Measurements from ENCODE around the gene NEXMIF. TPM values are rescaled to one million over a fixed set of nuclear protein-coding genes. Genes with fewer than 3 reads are reported as not detected.
A peak's percentile ranks its signal among the peaks of the same experiment; 100 is the strongest.

The NEXMIF gene
- total RNA-seq, 6 donors from 2014 or later, result under 0.01 to 2.1 (median 0.65) TPM

DNA sequence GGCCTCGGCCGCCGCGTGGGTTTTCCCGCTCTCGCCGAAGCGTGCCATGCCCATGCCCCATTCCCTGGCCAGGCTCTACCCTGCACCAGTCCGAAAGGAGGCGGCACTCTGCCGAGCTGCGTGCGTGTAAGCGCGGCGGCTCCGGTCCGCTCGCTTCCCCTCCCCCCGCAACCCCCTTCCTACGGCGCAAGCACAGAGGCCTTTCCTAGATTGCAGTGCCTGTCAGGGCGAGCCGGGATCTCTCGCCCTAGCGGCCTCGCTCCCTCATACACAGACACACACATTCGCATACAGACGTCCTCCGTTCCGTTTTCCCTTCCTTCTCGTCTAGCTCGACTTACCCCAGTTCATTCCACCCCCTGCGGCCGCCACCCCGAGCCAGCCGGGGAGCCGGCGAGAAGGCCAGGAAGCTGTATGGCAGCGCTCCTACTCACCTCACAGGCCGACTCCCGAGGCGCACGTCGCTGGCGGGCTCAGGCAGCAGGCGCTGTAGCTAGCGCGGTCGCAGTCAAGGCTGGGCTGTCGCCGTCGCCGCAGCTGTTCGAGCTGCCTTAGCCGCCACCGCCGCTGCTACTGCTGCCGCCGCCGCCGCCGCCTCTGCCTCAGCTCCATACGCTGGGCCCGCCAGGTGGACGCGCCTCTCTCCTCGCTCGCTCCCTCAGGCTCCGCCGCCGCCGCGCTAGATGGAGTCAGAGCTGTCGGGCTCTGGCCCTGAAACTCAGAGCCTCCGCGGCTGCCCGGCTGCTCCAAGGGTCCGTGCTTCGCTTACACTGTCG is 615 bp downstream of the NEXMIF start:
- Histone ChIP-seq H3K27ac (peak overlapping the region in 3 of 4 donors; percentile 18 to 60 (median 56)), H3K4me3 (peak overlapping the region; percentile 10 to 51 (median 43)), H3K9me3 (peaks cover 0 to 5% (median 0%) of the 10 kb centered on the region in 4 donors), H3K36me3 (no peaks in the 10 kb centered on the region), H3K27me3 (peaks cover 0 to 3% (median 0%) of the 10 kb centered on the region in 4 donors), H3K4me1 (peaks cover 0 to 12% (median 4%) of the 10 kb centered on the region in 4 donors)
- DNase-seq (peak; percentile 49 to 85), ATAC-seq (ENCODE audit: low FRiP score in 2 of 2) (peak; percentile 76 to 83)
- TF ChIP-seq POLR2A (IDR thresholded peaks at IDR 0.05), result no peak
- TF ChIP-seq, protein P1, sequence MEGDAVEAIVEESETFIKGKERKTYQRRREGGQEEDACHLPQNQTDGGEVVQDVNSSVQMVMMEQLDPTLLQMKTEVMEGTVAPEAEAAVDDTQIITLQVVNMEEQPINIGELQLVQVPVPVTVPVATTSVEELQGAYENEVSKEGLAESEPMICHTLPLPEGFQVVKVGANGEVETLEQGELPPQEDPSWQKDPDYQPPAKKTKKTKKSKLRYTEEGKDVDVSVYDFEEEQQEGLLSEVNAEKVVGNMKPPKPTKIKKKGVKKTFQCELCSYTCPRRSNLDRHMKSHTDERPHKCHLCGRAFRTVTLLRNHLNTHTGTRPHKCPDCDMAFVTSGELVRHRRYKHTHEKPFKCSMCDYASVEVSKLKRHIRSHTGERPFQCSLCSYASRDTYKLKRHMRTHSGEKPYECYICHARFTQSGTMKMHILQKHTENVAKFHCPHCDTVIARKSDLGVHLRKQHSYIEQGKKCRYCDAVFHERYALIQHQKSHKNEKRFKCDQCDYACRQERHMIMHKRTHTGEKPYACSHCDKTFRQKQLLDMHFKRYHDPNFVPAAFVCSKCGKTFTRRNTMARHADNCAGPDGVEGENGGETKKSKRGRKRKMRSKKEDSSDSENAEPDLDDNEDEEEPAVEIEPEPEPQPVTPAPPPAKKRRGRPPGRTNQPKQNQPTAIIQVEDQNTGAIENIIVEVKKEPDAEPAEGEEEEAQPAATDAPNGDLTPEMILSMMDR (IDR thresholded peaks at IDR 0.05), result peak in 1 of 6 experiments; percentile 3
- 0 to 58% methylated on average over 7 to 70 of the region's 81 CpGs for WGBS, 2 donors

DNA sequence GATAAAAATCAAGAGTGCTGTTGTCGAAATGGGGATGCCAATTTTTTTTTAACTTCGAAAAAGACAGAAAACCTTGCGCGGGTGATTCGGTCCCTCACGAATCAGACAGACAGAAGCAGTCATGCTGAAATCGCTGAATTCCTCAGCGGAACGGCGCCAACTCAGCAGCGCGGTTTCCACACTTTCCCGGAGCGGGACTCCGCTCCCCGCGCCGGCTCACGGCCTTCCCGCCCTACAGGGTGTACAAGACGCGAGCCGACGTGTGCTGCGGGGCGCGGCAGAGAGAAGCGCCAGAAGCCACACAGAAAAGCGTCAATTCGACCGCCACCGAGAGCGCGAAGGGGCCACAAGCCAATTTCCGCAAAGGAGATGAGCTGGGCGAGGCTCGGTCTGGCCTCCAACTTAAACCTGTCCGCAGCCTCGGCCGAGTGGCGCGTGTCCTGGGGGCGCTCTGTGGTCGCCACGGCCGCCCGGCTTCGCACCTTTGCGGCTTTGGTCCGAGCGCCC is 1.3 kb downstream of the NEXMIF start:
- peak overlapping the region in 2 of 4 donors; percentile 56 to 60 for H3K27ac ChIP-seq
- peak overlapping the region; percentile 10 to 51 (median 43) for H3K4me3 ChIP-seq
- 0 to 53% methylated on average over 1 to 34 of the region's 51 CpGs for WGBS, 2 donors
- peak in 1 of 2 donors; percentile 80 for DNase-seq
- H3K9me3 ChIP-seq, result peaks cover 0 to 5% (median 0%) of the 10 kb centered on the region in 4 donors
- TF ChIP-seq POLR2AphosphoS5 (IDR thresholded peaks at IDR 0.05) (no peak), EP300 (IDR thresholded peaks at IDR 0.05) (no peak), POLR2A (IDR thresholded peaks at IDR 0.05) (no peak)
- TF ChIP-seq, protein P1 (IDR thresholded peaks at IDR 0.05), result no peak
- peaks cover 0 to 12% (median 4%) of the 10 kb centered on the region in 4 donors for H3K4me1 ChIP-seq
- peaks cover 0 to 3% (median 0%) of the 10 kb centered on the region in 4 donors for H3K27me3 ChIP-seq
- no peaks in the 10 kb centered on the region for H3K36me3 ChIP-seq
- ATAC-seq (ENCODE audit: low FRiP score in 2 of 2), result peak in 1 of 2 donors; percentile 63

DNA sequence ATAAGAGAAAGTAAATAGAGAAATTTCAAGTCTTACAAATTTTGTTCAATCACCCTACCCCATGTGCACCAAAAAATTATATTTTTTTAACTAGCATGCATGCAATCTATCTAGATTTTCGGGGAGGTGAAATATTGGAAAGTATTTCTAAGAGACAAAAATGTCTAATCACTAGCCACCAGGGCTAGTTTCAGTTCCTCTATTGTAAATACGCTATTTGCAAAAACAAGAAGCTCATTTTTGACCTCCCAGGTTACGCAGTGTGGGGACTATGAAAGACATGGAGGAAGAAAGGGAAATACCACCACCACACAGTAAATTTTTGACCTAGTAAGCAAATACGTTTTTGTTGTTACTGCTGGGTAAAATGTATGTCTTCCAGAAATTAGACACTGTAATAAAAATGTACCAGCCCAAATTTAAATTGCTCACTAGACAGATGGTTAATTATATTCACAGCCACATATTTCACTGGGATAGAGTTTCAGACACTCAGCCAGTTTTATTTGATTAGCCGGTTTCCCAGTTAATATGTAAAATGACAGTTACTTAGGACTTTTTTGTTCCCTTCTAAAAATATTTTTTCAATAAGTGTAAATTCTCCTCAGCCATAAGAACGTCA is 2.2 kb downstream of the NEXMIF start:
- H3K4me3 ChIP-seq, result no peak overlapping the region
- H3K9me3 ChIP-seq, result peaks cover 0 to 5% (median 0%) of the 10 kb centered on the region in 4 donors
- no peak for ATAC-seq (ENCODE audit: low FRiP score in 2 of 2)
- TF ChIP-seq, protein P1 (IDR thresholded peaks at IDR 0.05), result no peak
- TF ChIP-seq POLR2AphosphoS5 (IDR thresholded peaks at IDR 0.05), result no peak
- no peak for TF ChIP-seq EP300 (IDR thresholded peaks at IDR 0.05)
- no peak for TF ChIP-seq POLR2A (IDR thresholded peaks at IDR 0.05)
- H3K27me3 ChIP-seq, result peaks cover 0 to 3% (median 0%) of the 10 kb centered on the region in 4 donors
- DNase-seq, result no peak
- H3K27ac ChIP-seq, result no peak overlapping the region
- WGBS, 2 donors, result 60 to 61% methylated on average over 6 of the region's 6 CpGs
- H3K36me3 ChIP-seq, result no peaks in the 10 kb centered on the region
- H3K4me1 ChIP-seq, result peaks cover 0 to 12% (median 4%) of the 10 kb centered on the region in 4 donors

DNA sequence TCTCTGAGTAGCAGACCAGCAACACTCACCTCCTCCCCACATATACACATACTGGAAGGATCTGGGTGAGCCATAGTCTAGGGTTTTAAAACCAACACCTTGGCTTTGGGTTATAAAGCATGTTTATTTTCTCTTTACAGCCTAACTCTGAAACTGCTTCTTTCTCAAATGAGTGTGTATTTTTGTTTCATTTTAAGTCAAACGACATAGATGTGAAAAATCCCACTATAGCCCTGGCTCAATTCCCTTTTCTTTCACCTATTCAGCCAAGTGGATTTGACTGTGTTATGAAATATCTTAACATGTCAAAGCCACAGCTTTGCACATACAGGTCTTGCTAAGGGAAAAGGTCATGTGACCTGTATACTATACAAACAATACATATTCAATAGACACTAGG is 13.8 kb downstream of the NEXMIF start:
- H3K27ac ChIP-seq, result no peak overlapping the region
- H3K4me3 ChIP-seq, result no peak overlapping the region
- WGBS, 2 donors, result 43 to 53% methylated on average over 1 of the region's 1 CpG
- ATAC-seq (ENCODE audit: low FRiP score in 2 of 2) (no peak), DNase-seq (no peak)
- H3K36me3 ChIP-seq, result no peaks in the 10 kb centered on the region
- no peaks in the 10 kb centered on the region for H3K4me1 ChIP-seq
- H3K9me3 ChIP-seq, result no peaks in the 10 kb centered on the region
- no peak for TF ChIP-seq POLR2AphosphoS5 (IDR thresholded peaks at IDR 0.05)
- TF ChIP-seq EP300 (IDR thresholded peaks at IDR 0.05), result no peak
- TF ChIP-seq, protein P1 (IDR thresholded peaks at IDR 0.05), result no peak
- TF ChIP-seq POLR2A (IDR thresholded peaks at IDR 0.05), result no peak
- H3K27me3 ChIP-seq, result no peaks in the 10 kb centered on the region
